Right atrium auricular region (tissue), 2 donors: ENCODE data around the gene ZNF84. TPM values are rescaled to one million over a fixed set of nuclear protein-coding genes. Genes with fewer than 3 reads are reported as not detected.

Experiments used
- DNase-seq: peaks from one replicate; pipeline ENCODE4 v3.0.0-alpha.2; 2019; ENCODE audit warnings: low spot score
- H3K27ac ChIP-seq, 2 donors: fragments of 200-600 bp; sonication (generic); 1 replicate in 1 of 2; 2 replicates in 1 of 2; pipeline ENCODE4 v1.5.1; 2016 to 2019
- H3K27me3 ChIP-seq, 2 donors: fragments of 200-600 bp; sonication (generic); one replicate each; pipeline versions ENCODE4 v1.5.1 to v1.6.0; 2017 to 2019
- H3K36me3 ChIP-seq: fragments of 200-600 bp; sonication (generic); one replicate; pipeline ENCODE4 v1.5.1; 2016
- H3K4me1 ChIP-seq, 2 donors: fragments of 200-600 bp; sonication (generic); one replicate each; pipeline versions ENCODE4 v1.5.1 to v1.6.0; 2017 to 2019
- H3K4me3 ChIP-seq, 2 donors: fragments of 200-600 bp; sonication (generic); 1 replicate in 1 of 2; 2 replicates in 1 of 2; pipeline ENCODE4 v1.5.1; 2017 to 2019; ENCODE audit warnings: mild to moderate bottlenecking in 1 of 2, moderate library complexity in 1 of 2
- H3K9me3 ChIP-seq, 2 donors: fragments of 200-600 bp; sonication (generic); one replicate each; pipeline ENCODE4 v1.5.1; 2019
- total RNA-seq, 2 donors: library from RNA; depleted of rRNA; stranded (reverse); fragments of >200 nt; gene quantifications; one replicate each; pipeline ENCODE4 v1.1.0, GENCODE V29; 2016
- TF ChIP-seq, protein P1 (sequence below), 2 donors: fragments of 200-600 bp; sonication (generic); IDR thresholded peaks; one replicate each; pipeline ENCODE4 v1.5.1; 2019; ENCODE audit warnings: antibody characterized with exemption in 2 of 2

Gene ZNF84
- 10 to 100 TPM in 1 of 2 donors, 1 to 10 TPM in 1; 8.5 to 10.1 TPM for total RNA-seq

DNA sequence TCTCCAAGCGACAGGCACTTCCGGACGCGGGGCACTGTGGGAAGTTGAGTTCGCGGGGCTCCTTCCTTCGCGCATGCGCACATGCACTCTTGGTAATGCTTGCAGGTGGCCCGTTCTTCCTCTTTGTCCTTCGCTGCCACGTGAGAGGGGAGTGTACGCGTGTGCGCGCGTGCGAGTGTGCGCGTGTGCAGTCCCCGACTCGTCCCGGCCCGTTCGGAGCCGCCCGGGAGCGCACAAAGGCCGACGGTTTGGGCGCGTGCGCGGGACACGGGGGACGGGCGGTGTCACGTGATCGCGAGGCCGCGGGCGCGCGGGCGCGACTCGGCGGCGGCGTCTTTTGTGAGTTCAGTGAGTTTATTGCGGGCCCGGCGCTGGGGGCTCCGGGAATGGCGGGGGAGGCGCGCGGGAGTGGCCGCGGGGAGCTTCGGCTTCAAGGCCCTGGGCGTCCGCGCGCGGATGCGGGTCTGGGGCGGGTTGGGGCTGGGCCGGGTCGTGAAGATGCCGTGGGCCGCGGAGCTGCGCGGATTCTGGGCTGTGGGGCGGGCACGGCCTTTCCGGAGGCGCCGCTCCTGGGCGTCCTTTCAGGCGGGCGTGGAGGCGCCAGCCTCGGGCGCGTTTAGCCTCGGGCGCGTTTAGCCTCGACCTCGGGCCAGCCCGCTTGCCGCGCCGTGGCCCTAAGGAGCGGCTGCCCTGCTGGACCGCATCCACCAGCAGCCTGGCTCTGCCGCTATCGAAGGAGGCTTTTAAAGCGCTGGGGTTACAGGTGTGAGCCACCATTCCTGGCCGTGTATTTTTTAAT is at the start of gene ZNF84:
TSS of gene ZNF84 (plus strand) at position 303 of the 799 bp plus-strand sequence. CDS start 3,959 bp downstream, outside the sequence.
- Histone ChIP-seq H3K27ac (peak within 1 kb of the TSS; percentile 85 to 91), H3K4me3 (peak within 1 kb of the TSS; percentile 59 to 67), H3K36me3 (peaks cover 17% of the 10 kb centered on the region), H3K9me3 (peaks cover 21 to 41% of the 10 kb centered on the region in 2 donors), H3K27me3 (no peaks in the 10 kb centered on the region), H3K4me1 (peaks cover 0 to 7% of the 10 kb centered on the region in 2 donors)
- TF ChIP-seq, protein P1, sequence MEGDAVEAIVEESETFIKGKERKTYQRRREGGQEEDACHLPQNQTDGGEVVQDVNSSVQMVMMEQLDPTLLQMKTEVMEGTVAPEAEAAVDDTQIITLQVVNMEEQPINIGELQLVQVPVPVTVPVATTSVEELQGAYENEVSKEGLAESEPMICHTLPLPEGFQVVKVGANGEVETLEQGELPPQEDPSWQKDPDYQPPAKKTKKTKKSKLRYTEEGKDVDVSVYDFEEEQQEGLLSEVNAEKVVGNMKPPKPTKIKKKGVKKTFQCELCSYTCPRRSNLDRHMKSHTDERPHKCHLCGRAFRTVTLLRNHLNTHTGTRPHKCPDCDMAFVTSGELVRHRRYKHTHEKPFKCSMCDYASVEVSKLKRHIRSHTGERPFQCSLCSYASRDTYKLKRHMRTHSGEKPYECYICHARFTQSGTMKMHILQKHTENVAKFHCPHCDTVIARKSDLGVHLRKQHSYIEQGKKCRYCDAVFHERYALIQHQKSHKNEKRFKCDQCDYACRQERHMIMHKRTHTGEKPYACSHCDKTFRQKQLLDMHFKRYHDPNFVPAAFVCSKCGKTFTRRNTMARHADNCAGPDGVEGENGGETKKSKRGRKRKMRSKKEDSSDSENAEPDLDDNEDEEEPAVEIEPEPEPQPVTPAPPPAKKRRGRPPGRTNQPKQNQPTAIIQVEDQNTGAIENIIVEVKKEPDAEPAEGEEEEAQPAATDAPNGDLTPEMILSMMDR (IDR thresholded peaks at IDR 0.05): no peak
- DNase-seq: peak; percentile 98

DNA sequence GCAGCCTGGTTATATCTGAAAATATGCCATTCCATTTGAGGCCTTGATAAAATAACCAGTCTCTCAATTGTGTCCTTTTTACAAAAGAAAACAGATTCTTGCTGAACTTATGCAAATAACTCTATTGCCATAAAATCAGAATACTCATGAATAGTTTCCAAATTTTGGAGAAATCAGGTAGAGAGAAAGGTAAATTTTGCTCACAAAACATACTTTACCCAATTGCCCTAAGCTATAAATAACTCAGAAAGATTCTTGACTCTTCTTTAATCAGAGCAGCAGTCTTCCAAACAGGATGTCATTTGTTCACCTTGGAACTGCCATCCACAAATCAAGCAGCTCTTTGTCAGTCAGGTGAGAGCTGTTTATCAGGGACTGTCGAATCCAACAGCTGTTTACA is 38.6 kb upstream of the ZNF84 start:
- Histone ChIP-seq H3K9me3 (peaks cover 26 to 98% of the 10 kb centered on the region in 2 donors), H3K36me3 (no peaks in the 10 kb centered on the region), H3K4me1 (no peaks in the 10 kb centered on the region), H3K4me3 (no peak overlapping the region), H3K27ac (no peak overlapping the region), H3K27me3 (no peaks in the 10 kb centered on the region)
- DNase-seq: no peak
- TF ChIP-seq, protein P1 (IDR thresholded peaks at IDR 0.05): no peak

DNA sequence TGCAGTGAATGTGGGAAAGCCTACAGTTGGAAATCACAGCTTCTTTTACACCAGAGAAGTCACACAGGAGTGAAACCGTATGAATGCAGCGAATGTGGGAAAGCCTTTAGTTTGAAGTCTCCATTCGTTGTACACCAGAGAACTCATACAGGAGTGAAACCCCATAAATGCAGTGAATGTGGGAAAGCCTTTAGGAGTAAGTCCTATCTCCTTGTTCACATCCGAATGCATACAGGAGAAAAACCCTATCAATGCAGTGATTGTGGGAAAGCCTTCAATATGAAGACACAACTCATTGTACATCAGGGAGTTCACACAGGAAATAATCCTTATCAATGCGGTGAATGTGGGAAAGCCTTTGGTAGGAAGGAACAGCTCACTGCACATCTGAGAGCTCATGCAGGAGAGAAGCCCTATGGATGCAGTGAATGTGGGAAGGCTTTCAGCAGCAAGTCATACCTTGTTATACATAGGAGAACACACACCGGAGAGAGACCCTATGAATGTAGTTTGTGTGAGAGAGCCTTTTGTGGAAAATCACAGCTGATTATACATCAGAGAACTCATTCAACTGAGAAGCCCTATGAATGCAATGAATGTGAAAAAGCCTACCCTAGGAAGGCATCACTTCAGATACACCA is 26.5 kb upstream of the ZNF84 start:
- no peaks in the 10 kb centered on the region for H3K27me3 ChIP-seq
- no peak for DNase-seq
- H3K4me3 ChIP-seq: no peak overlapping the region
- H3K9me3 ChIP-seq: peaks cover 18 to 97% of the 10 kb centered on the region in 2 donors
- H3K36me3 ChIP-seq: peaks cover 93% of the 10 kb centered on the region
- TF ChIP-seq, protein P1 (IDR thresholded peaks at IDR 0.05): no peak
- no peaks in the 10 kb centered on the region for H3K4me1 ChIP-seq
- H3K27ac ChIP-seq: no peak overlapping the region

DNA sequence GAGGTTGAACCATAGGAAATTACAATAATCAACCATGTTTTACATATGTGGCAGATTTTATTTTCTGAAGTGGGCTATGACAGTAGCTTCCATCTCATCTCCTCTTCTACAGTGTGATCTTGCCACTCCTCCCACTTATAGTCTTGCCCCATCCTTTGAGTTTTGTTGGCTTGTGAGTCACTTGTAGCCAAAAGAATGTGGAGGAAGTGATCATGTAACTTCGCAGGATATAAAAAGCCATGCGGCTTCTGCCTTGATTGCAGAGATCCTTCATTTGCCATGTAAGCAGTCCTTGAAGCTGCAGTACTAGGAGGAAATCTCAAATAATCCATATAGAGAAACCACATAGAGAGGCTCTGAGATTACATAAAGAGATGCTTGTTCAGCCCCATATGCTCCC is 13.7 kb upstream of the ZNF84 start:
- DNase-seq: no peak
- no peaks in the 10 kb centered on the region for H3K27me3 ChIP-seq
- no peak overlapping the region for H3K27ac ChIP-seq
- TF ChIP-seq, protein P1 (IDR thresholded peaks at IDR 0.05): no peak
- H3K36me3 ChIP-seq: no peaks in the 10 kb centered on the region
- no peak overlapping the region for H3K4me3 ChIP-seq
- H3K9me3 ChIP-seq: peaks cover 0 to 58% of the 10 kb centered on the region in 2 donors
- no peaks in the 10 kb centered on the region for H3K4me1 ChIP-seq

DNA sequence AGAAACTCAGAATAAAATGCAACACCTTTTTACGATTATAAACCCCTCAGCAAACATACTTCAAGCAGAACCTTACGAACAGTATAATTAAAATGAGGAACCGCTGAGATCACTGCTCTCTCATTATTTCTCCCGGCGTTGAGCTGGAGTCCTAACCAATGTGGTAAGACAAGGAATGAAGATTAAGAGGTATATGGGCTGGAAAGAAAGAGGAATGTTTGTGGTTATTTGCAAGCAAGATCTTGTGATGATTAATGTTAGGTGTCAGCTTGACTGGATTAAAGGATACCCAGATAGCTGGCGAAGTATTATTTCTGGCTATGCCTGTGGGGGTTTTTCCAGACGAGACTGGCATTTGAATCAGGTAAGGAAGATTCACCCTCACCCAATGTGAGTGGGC is 10.3 kb upstream of the ZNF84 start:
- Histone ChIP-seq H3K9me3 (peaks cover 0 to 43% of the 10 kb centered on the region in 2 donors), H3K27me3 (no peaks in the 10 kb centered on the region), H3K4me3 (no peak overlapping the region), H3K4me1 (no peaks in the 10 kb centered on the region), H3K36me3 (no peaks in the 10 kb centered on the region), H3K27ac (no peak overlapping the region)
- TF ChIP-seq, protein P1 (IDR thresholded peaks at IDR 0.05): no peak
- no peak for DNase-seq
